ENCODE measurements around the gene CCDC77.

DNA sequence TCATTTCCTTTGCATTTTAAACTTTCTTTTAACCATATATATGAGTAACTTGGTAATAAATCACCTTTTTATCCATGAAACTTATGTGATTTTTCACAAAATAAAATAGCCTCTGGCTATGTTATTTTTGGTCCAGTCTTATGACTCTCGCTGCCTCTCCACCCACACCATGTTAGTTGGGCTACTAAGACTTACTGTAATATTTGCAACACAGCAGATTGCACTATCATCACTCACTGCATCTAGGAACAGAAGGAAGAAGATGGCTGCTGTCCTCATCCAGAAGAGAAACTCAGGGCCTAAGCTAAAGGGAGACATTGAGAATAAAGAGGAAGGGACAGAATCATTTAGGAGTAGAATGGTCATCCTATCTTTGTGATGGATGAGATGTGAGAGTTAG is 45.7 kb downstream of the CCDC77 start:
- TF ChIP-seq, protein P1, sequence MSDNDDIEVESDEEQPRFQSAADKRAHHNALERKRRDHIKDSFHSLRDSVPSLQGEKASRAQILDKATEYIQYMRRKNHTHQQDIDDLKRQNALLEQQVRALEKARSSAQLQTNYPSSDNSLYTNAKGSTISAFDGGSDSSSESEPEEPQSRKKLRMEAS (IDR thresholded peaks at IDR 0.05; ENCODE audit: low read depth) = no peak
- TF ChIP-seq, protein P2, sequence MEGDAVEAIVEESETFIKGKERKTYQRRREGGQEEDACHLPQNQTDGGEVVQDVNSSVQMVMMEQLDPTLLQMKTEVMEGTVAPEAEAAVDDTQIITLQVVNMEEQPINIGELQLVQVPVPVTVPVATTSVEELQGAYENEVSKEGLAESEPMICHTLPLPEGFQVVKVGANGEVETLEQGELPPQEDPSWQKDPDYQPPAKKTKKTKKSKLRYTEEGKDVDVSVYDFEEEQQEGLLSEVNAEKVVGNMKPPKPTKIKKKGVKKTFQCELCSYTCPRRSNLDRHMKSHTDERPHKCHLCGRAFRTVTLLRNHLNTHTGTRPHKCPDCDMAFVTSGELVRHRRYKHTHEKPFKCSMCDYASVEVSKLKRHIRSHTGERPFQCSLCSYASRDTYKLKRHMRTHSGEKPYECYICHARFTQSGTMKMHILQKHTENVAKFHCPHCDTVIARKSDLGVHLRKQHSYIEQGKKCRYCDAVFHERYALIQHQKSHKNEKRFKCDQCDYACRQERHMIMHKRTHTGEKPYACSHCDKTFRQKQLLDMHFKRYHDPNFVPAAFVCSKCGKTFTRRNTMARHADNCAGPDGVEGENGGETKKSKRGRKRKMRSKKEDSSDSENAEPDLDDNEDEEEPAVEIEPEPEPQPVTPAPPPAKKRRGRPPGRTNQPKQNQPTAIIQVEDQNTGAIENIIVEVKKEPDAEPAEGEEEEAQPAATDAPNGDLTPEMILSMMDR (IDR thresholded peaks at IDR 0.05) = no peak
- TF ChIP-seq SMC3 (IDR thresholded peaks at IDR 0.05; ENCODE audit: low read depth, low read length) (no peak), GATA2 (CRISPR knock-in tag; IDR thresholded peaks at IDR 0.05) (no peak), FOXM1 (IDR thresholded peaks at IDR 0.05; ENCODE audit: low read depth) (no peak), YY1 (IDR thresholded peaks at IDR 0.05; ENCODE audit: low read depth) (no peak), RFX5 (IDR thresholded peaks at IDR 0.05; ENCODE audit: low read length) (no peak), POLR2AphosphoS5 (IDR thresholded peaks at IDR 0.05; ENCODE audit: low read depth, low read length) (no peak), GABPA (IDR thresholded peaks at IDR 0.05; ENCODE audit: low read depth) (no peak)
- TF ChIP-seq, protein P3, sequence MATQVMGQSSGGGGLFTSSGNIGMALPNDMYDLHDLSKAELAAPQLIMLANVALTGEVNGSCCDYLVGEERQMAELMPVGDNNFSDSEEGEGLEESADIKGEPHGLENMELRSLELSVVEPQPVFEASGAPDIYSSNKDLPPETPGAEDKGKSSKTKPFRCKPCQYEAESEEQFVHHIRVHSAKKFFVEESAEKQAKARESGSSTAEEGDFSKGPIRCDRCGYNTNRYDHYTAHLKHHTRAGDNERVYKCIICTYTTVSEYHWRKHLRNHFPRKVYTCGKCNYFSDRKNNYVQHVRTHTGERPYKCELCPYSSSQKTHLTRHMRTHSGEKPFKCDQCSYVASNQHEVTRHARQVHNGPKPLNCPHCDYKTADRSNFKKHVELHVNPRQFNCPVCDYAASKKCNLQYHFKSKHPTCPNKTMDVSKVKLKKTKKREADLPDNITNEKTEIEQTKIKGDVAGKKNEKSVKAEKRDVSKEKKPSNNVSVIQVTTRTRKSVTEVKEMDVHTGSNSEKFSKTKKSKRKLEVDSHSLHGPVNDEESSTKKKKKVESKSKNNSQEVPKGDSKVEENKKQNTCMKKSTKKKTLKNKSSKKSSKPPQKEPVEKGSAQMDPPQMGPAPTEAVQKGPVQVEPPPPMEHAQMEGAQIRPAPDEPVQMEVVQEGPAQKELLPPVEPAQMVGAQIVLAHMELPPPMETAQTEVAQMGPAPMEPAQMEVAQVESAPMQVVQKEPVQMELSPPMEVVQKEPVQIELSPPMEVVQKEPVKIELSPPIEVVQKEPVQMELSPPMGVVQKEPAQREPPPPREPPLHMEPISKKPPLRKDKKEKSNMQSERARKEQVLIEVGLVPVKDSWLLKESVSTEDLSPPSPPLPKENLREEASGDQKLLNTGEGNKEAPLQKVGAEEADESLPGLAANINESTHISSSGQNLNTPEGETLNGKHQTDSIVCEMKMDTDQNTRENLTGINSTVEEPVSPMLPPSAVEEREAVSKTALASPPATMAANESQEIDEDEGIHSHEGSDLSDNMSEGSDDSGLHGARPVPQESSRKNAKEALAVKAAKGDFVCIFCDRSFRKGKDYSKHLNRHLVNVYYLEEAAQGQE (IDR thresholded peaks at IDR 0.05; ENCODE audit: low read depth, low read length) = no peak
- TF ChIP-seq, protein P4, sequence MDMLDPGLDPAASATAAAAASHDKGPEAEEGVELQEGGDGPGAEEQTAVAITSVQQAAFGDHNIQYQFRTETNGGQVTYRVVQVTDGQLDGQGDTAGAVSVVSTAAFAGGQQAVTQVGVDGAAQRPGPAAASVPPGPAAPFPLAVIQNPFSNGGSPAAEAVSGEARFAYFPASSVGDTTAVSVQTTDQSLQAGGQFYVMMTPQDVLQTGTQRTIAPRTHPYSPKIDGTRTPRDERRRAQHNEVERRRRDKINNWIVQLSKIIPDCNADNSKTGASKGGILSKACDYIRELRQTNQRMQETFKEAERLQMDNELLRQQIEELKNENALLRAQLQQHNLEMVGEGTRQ (IDR thresholded peaks at IDR 0.05; ENCODE audit: borderline replicate concordance, low read depth, low read length) = no peak
- TF ChIP-seq, protein P5, sequence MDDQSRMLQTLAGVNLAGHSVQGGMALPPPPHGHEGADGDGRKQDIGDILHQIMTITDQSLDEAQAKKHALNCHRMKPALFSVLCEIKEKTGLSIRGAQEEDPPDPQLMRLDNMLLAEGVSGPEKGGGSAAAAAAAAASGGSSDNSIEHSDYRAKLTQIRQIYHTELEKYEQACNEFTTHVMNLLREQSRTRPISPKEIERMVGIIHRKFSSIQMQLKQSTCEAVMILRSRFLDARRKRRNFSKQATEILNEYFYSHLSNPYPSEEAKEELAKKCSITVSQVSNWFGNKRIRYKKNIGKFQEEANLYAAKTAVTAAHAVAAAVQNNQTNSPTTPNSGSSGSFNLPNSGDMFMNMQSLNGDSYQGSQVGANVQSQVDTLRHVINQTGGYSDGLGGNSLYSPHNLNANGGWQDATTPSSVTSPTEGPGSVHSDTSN (IDR thresholded peaks at IDR 0.05) = no peak

Measured in SK-N-SH (cell line).